ENCODE results near the gene TCEANC2.

TCEANC2 gene

GRCh38 chr1:54138994-54139393 is 85.6 kb downstream of the TCEANC2 start:
- no peak for DNase-seq (ENCODE audit: extremely low read depth, low read depth)
- TF ChIP-seq CTCF (IDR thresholded peaks at IDR 0.05; ENCODE audit: low read depth, low read length): no peak

DNA sequence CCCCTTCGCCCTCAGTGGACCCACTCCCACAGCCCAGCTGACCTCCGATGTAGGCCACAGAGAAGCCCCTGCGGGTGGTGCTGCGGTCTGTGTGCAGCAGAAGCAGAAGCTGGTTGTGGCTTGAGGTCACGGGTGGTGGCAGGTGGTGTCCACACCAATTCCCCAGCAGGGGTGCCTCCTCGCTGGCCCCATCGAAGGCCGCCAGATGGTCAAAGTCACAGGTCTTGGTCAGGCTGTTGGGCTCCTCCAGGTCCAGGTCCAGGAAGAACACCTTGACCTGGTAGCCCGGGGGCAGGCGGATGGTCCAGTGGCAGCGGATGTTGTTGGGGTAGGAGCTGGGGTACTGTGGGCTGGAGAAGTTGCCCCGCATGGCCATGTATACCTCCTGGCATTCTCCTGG is 86.3 kb downstream of the TCEANC2 start:
- TF ChIP-seq CTCF (IDR thresholded peaks at IDR 0.05; ENCODE audit: low read depth, low read length): no peak

DNA sequence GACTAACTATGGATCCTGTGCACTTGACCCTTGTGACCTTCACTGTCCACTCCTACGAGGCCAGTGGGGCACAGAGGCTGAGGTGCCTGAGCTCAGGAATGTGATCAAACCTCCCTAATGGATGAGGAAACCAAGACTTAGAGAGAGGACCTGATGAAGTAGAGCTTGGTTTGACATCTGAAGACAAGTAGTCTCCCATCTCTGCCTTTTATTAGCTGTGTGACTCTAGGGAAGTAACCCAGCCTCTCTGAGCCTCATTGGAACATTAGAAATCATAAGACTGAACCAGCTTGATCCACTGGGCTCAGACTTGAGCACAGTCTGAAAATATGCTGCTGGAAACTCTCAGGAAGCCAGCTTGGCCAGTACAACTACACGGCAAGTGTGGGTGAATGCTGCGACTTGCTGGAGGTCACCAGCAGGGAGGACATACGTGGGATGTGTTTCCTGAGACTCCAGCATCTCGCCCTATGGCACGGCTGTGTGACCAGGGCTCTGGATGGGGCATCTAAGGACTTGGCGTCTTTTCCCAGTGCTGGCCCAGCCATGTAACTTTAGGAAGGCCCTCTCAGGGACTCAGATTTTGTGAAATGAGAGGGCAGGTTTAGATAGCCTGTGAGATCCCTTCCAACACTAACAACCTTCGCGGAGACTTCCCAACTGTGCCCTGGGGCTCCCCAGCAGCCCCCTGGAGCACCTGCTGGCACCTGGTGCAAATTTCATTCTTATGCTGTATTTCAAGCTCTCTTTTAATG is 88.9 kb downstream of the TCEANC2 start:
- TF ChIP-seq CTCF (IDR thresholded peaks at IDR 0.05; ENCODE audit: low read depth, low read length): no peak
- no peak for DNase-seq (ENCODE audit: extremely low read depth, low read depth)

More for the DNA sequence above, 86.3 kb downstream of the TCEANC2 start:
- no peak for DNase-seq (ENCODE audit: extremely low read depth, low read depth)

DNA sequence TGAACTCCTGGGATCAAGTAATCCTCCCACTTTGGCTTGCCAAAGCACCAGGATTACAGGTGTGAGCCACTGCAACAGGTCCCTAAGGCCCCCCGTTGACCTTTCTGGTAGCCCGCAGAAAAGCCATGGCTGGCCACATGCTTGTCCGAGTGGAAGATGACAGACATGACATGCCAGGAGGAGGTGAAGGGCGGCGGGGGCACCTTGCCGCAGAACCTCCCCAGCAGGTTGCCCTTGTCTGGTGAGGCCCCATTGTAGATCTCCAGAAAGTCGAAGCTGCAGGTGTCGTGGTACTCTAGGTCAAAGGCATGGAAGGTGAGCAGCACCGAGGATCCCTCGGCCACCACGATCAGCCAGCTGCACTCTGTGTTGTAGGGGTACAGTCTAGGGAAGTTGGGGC is 91.0 kb downstream of the TCEANC2 start:
- no peak for DNase-seq (ENCODE audit: extremely low read depth, low read depth)
- TF ChIP-seq CTCF (IDR thresholded peaks at IDR 0.05; ENCODE audit: low read depth, low read length): no peak

DNA sequence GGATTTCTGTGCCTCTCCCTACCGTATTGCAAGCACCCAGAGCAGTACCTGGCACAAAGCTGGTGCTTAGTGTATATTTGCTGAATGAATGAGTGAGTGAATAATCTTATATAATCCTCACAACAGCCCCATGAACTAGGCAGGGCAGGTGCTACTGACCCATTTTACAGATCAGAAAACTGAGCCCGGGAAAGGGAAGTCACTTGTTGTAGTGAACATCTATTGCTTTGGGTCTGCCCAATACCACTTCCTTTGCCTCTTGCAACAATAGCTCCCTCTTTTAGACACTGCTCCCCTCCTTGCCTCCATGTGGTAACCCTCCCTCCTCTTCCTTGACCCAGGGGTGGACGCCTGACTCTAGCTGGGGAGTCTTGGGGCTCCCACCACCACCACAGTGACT is 96.3 kb downstream of the TCEANC2 start:
- DNase-seq (ENCODE audit: extremely low read depth, low read depth): no peak
- no peak for TF ChIP-seq CTCF (IDR thresholded peaks at IDR 0.05; ENCODE audit: low read depth, low read length)

GRCh38 chr1:54151013-54151412 is 97.6 kb downstream of the TCEANC2 start:
- TF ChIP-seq CTCF (IDR thresholded peaks at IDR 0.05; ENCODE audit: low read depth, low read length): no peak
- no peak for DNase-seq (ENCODE audit: extremely low read depth, low read depth)

- DNase-seq (ENCODE audit: extremely low read depth, low read depth): no peak
- TF ChIP-seq CTCF (IDR thresholded peaks at IDR 0.05; ENCODE audit: low read depth, low read length): no peak
Observed at GRCh38 chr1:54152696-54153095, 99.3 kb downstream of the TCEANC2 start, which contains the start of gene CDCP2. CDCP2 (minus strand) TSS chr1:54153000; CDS start chr1:54152922, 78 bp downstream.
